Mesendoderm (in vitro differentiated cells): ENCODE results near the gene RNF13.
"Not testable (repeated sequence)": the region's sequence is repeated elsewhere in the genome, so short reads cannot be mapped to it uniquely, and the experiment has no call there.

Source experiments
- DNase-seq: peaks from one replicate; pipeline ENCODE4 v3.0.0; 2013
- H2AK5ac ChIP-seq: 2 replicates; pipeline ENCODE4 v1.6.1; 2013; ENCODE audit warnings: low read length, inconsistent platforms
- H2BK120ac ChIP-seq: 2 replicates; pipeline ENCODE4 v1.6.1; 2013; ENCODE audit warnings: low read depth, mild to moderate bottlenecking, low read length, moderate library complexity, mixed read lengths
- H2BK15ac ChIP-seq: replicated peaks from 2 replicates; pipeline ENCODE4 v1.6.1; 2013; ENCODE audit warnings: low read depth, mild to moderate bottlenecking, moderate library complexity
- H2BK5ac ChIP-seq: 2 replicates; pipeline ENCODE4 v1.6.1; 2013; ENCODE audit warnings: low read length, inconsistent platforms
- H3K18ac ChIP-seq: 2 replicates; pipeline ENCODE4 v1.6.1; 2013; ENCODE audit warnings: mild to moderate bottlenecking, low read length, mixed read lengths
- H3K23ac ChIP-seq: one replicate; pipeline ENCODE4 v1.6.1; 2013; ENCODE audit warnings: low read length
- H3K27ac ChIP-seq: 2 replicates; pipeline ENCODE4 v1.5.1; 2013; ENCODE audit warnings: low read depth, mild to moderate bottlenecking, inconsistent platforms, low read length, moderate library complexity
- H3K27me3 ChIP-seq: 2 replicates; pipeline ENCODE4 v1.6.1; 2013; ENCODE audit warnings: low read length, control low read depth, mild to moderate bottlenecking, inconsistent platforms; ENCODE audit not compliant: insufficient read depth, poor library complexity
- H3K36me3 ChIP-seq: 2 replicates; pipeline ENCODE4 v1.6.1; 2013; ENCODE audit warnings: low read length, inconsistent platforms; ENCODE audit not compliant: control insufficient read depth, insufficient read depth
- H3K4ac ChIP-seq: one replicate; pipeline ENCODE4 v1.6.1; 2013; ENCODE audit warnings: low read depth, mild to moderate bottlenecking, low read length, moderate library complexity
- H3K4me1 ChIP-seq: 2 replicates; pipeline ENCODE4 v1.6.1; 2013; ENCODE audit warnings: low read depth, low read length, inconsistent platforms; ENCODE audit not compliant: control insufficient read depth
- H3K4me2 ChIP-seq: 2 replicates; pipeline ENCODE4 v1.6.1; 2013; ENCODE audit warnings: low read length
- H3K4me3 ChIP-seq: 2 replicates; pipeline ENCODE4 v1.5.1; 2013; ENCODE audit warnings: mild to moderate bottlenecking, low read length
- H3K56ac ChIP-seq: one replicate; pipeline ENCODE4 v1.6.1; 2013; ENCODE audit warnings: low read length
- H3K79me1 ChIP-seq: 2 replicates; pipeline ENCODE4 v1.6.1; 2013; ENCODE audit warnings: low read length, inconsistent platforms
- H3K79me2 ChIP-seq: 2 replicates; pipeline ENCODE4 v1.6.1; 2013; ENCODE audit warnings: mild to moderate bottlenecking, low read length; ENCODE audit not compliant: control insufficient read depth, insufficient read depth
- H3K9ac ChIP-seq: 2 replicates; pipeline ENCODE4 v1.6.1; 2013; ENCODE audit warnings: low read length, inconsistent platforms
- H4K5ac ChIP-seq: one replicate; pipeline ENCODE4 v1.6.1; 2013; ENCODE audit warnings: low read length
- H4K8ac ChIP-seq: one replicate; pipeline ENCODE4 v1.6.1; 2013; ENCODE audit warnings: low read depth, mild to moderate bottlenecking, control low read depth, low read length, moderate library complexity
- WGBS: extraction: QIAGEN DNeasy Blood & Tissue Kit; methylation state at CpG from one replicate; pipeline ENCODE4 v1.1.7; 2013; ENCODE audit warnings: low lambda C conversion rate, missing lambda C conversion rate; ENCODE audit not compliant: insufficient coverage; ENCODE audit errors: extremely low coverage; 5-methylcytosine and 5-hydroxymethylcytosine counted together

RNF13 gene

DNA sequence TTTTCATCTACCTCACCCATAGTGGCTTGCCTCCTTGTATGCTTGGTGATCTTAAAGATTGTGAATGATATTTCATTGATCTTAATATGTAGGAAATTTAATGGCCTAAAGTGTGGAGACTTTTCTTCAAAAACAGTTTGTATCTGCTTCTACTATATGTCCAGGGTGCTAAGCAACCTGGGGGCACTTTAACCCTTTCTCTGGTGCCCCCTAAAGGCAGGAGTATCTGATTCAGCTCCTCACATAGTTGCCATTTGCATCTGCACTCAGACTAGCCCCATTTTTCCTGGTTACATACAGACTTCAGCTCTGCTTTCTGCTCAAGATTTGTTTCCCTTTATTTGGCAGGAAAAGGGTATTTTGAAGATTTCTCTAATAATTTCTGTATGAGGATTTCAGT is 162.9 kb downstream of the RNF13 start:
- Histone ChIP-seq H4K8ac (no peak overlapping the region), H3K9ac (no peak overlapping the region), H3K4me2 (no peak overlapping the region), H3K56ac (no peak overlapping the region), H3K79me2 (no peaks in the 10 kb centered on the region), H2AK5ac (no peak overlapping the region), H2BK15ac (no peak overlapping the region), H3K4me1 (no peaks in the 10 kb centered on the region), H3K27ac (no peak overlapping the region), H2BK120ac (no peak overlapping the region), H4K5ac (no peak overlapping the region), H2BK5ac (no peak overlapping the region), H3K18ac (no peak overlapping the region), H3K36me3 (no peaks in the 10 kb centered on the region), H3K4ac (no peak overlapping the region), H3K4me3 (no peak overlapping the region), H3K27me3 (no peaks in the 10 kb centered on the region), H3K23ac (no peak overlapping the region), H3K79me1 (no peaks in the 10 kb centered on the region)
- DNase-seq = peak; percentile 70

DNA sequence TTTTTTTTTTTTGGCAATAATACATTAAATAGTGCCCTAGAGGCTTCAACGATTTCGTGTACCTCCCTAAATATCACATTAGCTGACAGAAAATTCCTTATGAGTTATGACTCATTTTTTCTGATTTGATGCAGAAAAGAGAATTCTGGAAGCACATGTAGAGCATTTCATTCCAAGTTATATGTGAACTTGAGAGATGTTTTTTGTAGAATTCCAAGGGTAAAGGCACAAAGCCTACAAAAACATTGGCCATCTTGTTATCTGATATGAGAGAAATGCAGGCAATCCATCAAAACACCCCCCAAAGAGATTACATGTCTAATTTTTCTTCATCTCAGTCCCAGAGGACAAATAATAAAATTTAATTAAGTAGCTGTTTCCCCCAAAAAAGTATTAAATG is 164.4 kb downstream of the RNF13 start:
- Histone ChIP-seq H3K4me2 (no peak overlapping the region), H2AK5ac (no peak overlapping the region), H3K36me3 (no peaks in the 10 kb centered on the region), H2BK5ac (no peak overlapping the region), H3K23ac (no peak overlapping the region), H3K18ac (no peak overlapping the region), H4K8ac (no peak overlapping the region), H3K4me3 (no peak overlapping the region), H2BK15ac (no peak overlapping the region), H3K9ac (no peak overlapping the region), H3K79me1 (no peaks in the 10 kb centered on the region), H3K4ac (no peak overlapping the region), H3K4me1 (no peaks in the 10 kb centered on the region), H2BK120ac (no peak overlapping the region), H3K27ac (no peak overlapping the region), H3K79me2 (no peaks in the 10 kb centered on the region), H3K27me3 (no peaks in the 10 kb centered on the region), H3K56ac (no peak overlapping the region), H4K5ac (no peak overlapping the region)
- WGBS = no CpG with 5 or more reads among the region's 2 CpGs
- no peak for DNase-seq

DNA sequence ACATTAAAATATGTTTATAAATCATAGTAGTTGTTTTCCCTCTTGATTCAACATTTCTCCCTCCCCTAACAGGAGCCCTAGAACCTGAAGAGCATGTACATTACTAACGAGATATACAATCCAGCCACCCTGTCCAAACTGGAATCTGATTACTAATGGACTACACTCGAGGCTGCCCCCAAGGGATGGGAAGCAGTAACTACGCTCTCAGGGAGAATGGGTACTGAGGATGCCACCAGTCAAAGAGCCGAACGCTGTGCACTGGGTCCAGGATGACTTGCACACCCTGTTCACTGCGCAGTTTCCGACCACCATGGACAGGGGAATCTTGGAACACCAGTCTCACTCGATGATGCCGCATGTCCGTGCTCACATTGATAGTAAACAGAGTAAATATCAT is 169.0 kb downstream of the RNF13 start:
- H3K23ac ChIP-seq, H2BK120ac ChIP-seq, H3K4me3 ChIP-seq, H3K4me2 ChIP-seq, H3K9ac ChIP-seq, H3K27ac ChIP-seq, H3K27me3 ChIP-seq, H4K8ac ChIP-seq, H2BK15ac ChIP-seq, H3K79me2 ChIP-seq, H3K18ac ChIP-seq, H3K79me1 ChIP-seq, H2AK5ac ChIP-seq, DNase-seq, H3K4ac ChIP-seq, H3K36me3 ChIP-seq, H4K5ac ChIP-seq, H2BK5ac ChIP-seq, H3K4me1 ChIP-seq, H3K56ac ChIP-seq: not testable (repeated sequence)
- WGBS = no CpG with 5 or more reads among the region's 10 CpGs

DNA sequence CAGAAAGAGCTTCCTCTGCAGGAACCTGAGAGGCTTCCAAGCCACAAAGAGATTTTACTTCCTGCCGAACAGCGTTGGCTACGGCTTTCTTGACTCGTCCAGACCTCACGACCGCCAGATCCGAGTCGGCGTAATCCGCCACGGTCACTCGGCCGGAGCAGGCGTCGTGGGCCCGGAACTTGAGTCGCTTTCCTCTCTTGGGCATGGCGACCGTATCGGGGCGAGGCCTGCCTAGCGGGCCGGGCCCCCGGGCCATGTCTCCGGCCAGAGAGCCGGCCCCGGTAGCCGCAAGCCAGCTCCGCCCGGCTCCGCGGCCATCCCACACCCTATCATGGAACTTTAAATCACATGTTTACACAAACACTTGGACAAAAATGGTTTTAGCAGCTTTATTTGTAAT is 170.0 kb downstream of the RNF13 start:
- not testable (repeated sequence) for H3K56ac ChIP-seq, H2BK5ac ChIP-seq, H3K4me2 ChIP-seq, H3K4ac ChIP-seq, H3K79me1 ChIP-seq, H3K9ac ChIP-seq, H3K36me3 ChIP-seq, H3K4me3 ChIP-seq, H2AK5ac ChIP-seq, H3K18ac ChIP-seq, H3K27ac ChIP-seq, H2BK15ac ChIP-seq, H3K79me2 ChIP-seq, H3K4me1 ChIP-seq, H4K8ac ChIP-seq, DNase-seq, H2BK120ac ChIP-seq, H3K23ac ChIP-seq, H3K27me3 ChIP-seq, H4K5ac ChIP-seq
- no CpG with 5 or more reads among the region's 32 CpGs for whole genome bisulfite sequencing

DNA sequence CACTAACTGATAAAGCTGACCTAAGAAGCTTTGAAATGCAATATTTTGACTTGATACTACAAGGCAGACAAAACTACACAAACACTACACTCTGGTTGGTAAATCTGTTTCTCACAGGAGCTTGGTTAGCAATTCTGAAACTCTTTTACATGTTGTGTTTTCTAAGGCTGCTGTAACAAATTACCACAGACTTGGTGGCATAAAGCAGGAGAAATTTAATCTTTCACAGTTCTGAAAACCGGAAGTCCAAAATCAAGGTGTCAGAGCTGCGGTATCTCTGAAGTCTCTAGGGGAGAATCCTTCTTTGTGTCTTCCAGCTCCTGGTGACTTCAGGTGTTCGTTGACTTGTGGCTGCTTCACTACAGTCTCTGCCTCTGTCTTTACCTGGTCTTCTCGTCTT is 170.6 kb downstream of the RNF13 start:
- Histone ChIP-seq H3K9ac (no peak overlapping the region), H3K4me1 (no peaks in the 10 kb centered on the region), H2BK120ac (no peak overlapping the region), H3K4me3 (no peak overlapping the region), H2BK15ac (no peak overlapping the region), H3K18ac (no peak overlapping the region), H3K36me3 (no peaks in the 10 kb centered on the region), H2BK5ac (no peak overlapping the region), H3K4me2 (no peak overlapping the region), H4K8ac (no peak overlapping the region), H3K56ac (no peak overlapping the region), H3K27ac (no peak overlapping the region), H3K23ac (no peak overlapping the region), H3K27me3 (no peaks in the 10 kb centered on the region), H3K79me2 (no peaks in the 10 kb centered on the region), H4K5ac (no peak overlapping the region), H2AK5ac (no peak overlapping the region), H3K4ac (no peak overlapping the region), H3K79me1 (no peaks in the 10 kb centered on the region)
- no CpG with 5 or more reads among the region's 4 CpGs for WGBS
- DNase-seq = no peak

DNA sequence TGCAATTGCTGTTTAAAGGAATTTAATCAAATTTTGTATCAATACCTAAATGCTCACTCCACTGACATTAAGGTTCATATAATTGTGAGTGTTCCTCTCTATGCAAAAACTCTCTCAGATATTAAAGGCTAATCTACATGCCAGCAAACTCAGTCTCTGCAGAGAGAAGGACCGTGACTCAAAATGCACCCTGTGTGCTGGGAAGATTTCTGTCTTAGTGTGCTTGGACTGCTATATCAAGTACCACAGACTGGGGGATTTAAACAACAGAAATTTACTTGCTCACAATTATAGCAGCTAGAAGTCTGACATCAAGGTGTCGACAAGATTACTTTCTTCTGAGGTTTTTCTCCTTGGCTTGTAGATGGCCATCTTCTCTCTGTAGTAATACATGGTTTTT is 176.3 kb downstream of the RNF13 start:
- Histone ChIP-seq H2BK120ac (no peak overlapping the region), H3K27ac (no peak overlapping the region), H4K5ac (no peak overlapping the region), H2AK5ac (no peak overlapping the region), H3K9ac (no peak overlapping the region), H2BK15ac (no peak overlapping the region), H3K18ac (no peak overlapping the region), H3K79me2 (no peaks in the 10 kb centered on the region), H3K23ac (no peak overlapping the region), H3K4me2 (no peak overlapping the region), H3K4me3 (no peak overlapping the region), H4K8ac (no peak overlapping the region), H3K4ac (no peak overlapping the region), H3K36me3 (no peaks in the 10 kb centered on the region), H3K79me1 (no peaks in the 10 kb centered on the region), H3K56ac (no peak overlapping the region), H3K4me1 (no peaks in the 10 kb centered on the region), H2BK5ac (no peak overlapping the region), H3K27me3 (no peaks in the 10 kb centered on the region)
- WGBS = no CpG with 5 or more reads among the region's 2 CpGs
- DNase-seq = no peak
